ENCODE data around the gene TECTB. TPM values are rescaled to one million over a fixed set of nuclear protein-coding genes. Genes with fewer than 3 reads are reported as not detected.
A peak's percentile ranks its signal among the peaks of the same experiment; 100 is the strongest.

Gene TECTB
- total and polyA plus RNA-seq, 2 donors (not counting 1 experiment from before 2014, with no cell fraction given) = not detected

DNA sequence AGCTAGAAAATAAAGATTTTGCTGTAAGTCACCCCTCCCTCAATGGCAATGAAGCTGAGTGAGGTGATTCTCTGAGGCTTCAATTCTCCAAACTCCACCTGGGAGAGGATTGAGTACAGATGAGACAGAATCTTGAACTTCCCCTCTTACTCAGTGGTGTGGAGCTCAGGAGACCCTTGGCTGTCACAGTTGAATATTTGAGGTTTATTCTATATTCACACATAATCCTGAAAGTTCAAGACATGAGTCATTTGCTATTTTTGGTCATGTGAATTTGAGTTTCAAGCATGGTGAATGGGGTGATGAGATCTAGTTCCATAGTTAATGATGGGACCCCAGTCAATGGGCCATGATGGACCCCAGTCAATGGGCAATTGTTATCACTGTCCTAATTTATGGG is 13.9 kb upstream of the TECTB start:
- Histone ChIP-seq H3K79me2 (ENCODE audit: control insufficient read depth, insufficient read depth, low read length) (no peaks in the 10 kb centered on the region), H4K20me1 (ENCODE audit: control insufficient read depth, extremely low read depth, insufficient read depth, low read length) (no peaks in the 10 kb centered on the region), H3K4me1 (ENCODE audit: control insufficient read depth, extremely low read depth, insufficient read depth, low read length) (peaks cover 2% of the 10 kb centered on the region), H3K9me3 (ENCODE audit: control insufficient read depth, insufficient read depth, low read depth, low read length) (no peaks in the 10 kb centered on the region), H3K27me3 (ENCODE audit: control insufficient read depth, insufficient read depth, low read length) (no peaks in the 10 kb centered on the region), H2AFZ (ENCODE audit: low read length) (no peak overlapping the region), H3K4me3 (replicated peaks in 1 of 4; ENCODE audit: control extremely low read depth in 1 of 4, insufficient read depth in 1 of 4, low read depth in 3 of 4, low read length in 4 of 4) (no peak overlapping the region), H3K9ac (ENCODE audit: insufficient read depth, low read length) (no peak overlapping the region), H3K36me3 (ENCODE audit: control insufficient read depth, insufficient read depth, low read length) (no peaks in the 10 kb centered on the region), H3K4me2 (ENCODE audit: extremely low read depth, insufficient read depth, low read length) (no peak overlapping the region), H3K27ac (ENCODE audit: insufficient read depth, low read length) (no peak overlapping the region)
- DNase-seq (ENCODE audit: low read depth in 2 of 2) = peak; percentile 15 to 18
- TF ChIP-seq, protein P1, sequence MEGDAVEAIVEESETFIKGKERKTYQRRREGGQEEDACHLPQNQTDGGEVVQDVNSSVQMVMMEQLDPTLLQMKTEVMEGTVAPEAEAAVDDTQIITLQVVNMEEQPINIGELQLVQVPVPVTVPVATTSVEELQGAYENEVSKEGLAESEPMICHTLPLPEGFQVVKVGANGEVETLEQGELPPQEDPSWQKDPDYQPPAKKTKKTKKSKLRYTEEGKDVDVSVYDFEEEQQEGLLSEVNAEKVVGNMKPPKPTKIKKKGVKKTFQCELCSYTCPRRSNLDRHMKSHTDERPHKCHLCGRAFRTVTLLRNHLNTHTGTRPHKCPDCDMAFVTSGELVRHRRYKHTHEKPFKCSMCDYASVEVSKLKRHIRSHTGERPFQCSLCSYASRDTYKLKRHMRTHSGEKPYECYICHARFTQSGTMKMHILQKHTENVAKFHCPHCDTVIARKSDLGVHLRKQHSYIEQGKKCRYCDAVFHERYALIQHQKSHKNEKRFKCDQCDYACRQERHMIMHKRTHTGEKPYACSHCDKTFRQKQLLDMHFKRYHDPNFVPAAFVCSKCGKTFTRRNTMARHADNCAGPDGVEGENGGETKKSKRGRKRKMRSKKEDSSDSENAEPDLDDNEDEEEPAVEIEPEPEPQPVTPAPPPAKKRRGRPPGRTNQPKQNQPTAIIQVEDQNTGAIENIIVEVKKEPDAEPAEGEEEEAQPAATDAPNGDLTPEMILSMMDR (conservative IDR thresholded peaks at IDR 0.05 in 1 of 2, IDR thresholded peaks at IDR 0.05 in 1 of 2; ENCODE audit: low read depth in 1 of 2, low read length in 2 of 2) = no peak
- no peak for TF ChIP-seq EZH2 (IDR thresholded peaks at IDR 0.05; ENCODE audit: low read length, missing control alignments)

DNA sequence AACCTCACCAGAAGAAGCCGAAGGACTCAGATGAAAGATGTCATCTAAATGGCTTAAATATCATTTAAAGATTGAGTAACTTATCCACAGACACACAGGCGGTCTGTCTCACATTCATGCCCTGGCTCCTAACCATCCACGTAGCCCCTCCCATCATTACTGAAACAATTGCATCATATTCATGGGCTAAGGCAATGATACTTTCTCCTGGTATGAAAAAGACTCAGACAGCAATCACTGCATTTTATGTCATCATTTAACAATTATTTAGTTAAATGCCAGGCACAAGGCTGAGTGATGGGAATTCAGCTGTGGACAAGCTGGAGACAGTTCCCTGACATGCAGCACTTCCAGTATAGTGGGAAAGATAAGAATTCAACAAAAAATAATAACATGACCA is 11.2 kb upstream of the TECTB start:
- Histone ChIP-seq H2AFZ (ENCODE audit: low read length) (no peak overlapping the region), H3K27ac (ENCODE audit: insufficient read depth, low read length) (no peak overlapping the region), H3K4me1 (ENCODE audit: control insufficient read depth, extremely low read depth, insufficient read depth, low read length) (peaks cover 2% of the 10 kb centered on the region), H3K9me3 (ENCODE audit: control insufficient read depth, insufficient read depth, low read depth, low read length) (no peaks in the 10 kb centered on the region), H4K20me1 (ENCODE audit: control insufficient read depth, extremely low read depth, insufficient read depth, low read length) (no peaks in the 10 kb centered on the region), H3K4me3 (replicated peaks in 1 of 4; ENCODE audit: control extremely low read depth in 1 of 4, insufficient read depth in 1 of 4, low read depth in 3 of 4, low read length in 4 of 4) (no peak overlapping the region), H3K27me3 (ENCODE audit: control insufficient read depth, insufficient read depth, low read length) (no peaks in the 10 kb centered on the region), H3K9ac (ENCODE audit: insufficient read depth, low read length) (no peak overlapping the region), H3K4me2 (ENCODE audit: extremely low read depth, insufficient read depth, low read length) (no peak overlapping the region), H3K79me2 (ENCODE audit: control insufficient read depth, insufficient read depth, low read length) (no peaks in the 10 kb centered on the region), H3K36me3 (ENCODE audit: control insufficient read depth, insufficient read depth, low read length) (no peaks in the 10 kb centered on the region)
- no peak for TF ChIP-seq EZH2 (IDR thresholded peaks at IDR 0.05; ENCODE audit: low read length, missing control alignments)
- TF ChIP-seq, protein P1 (conservative IDR thresholded peaks at IDR 0.05 in 1 of 2, IDR thresholded peaks at IDR 0.05 in 1 of 2; ENCODE audit: low read depth in 1 of 2, low read length in 2 of 2) = no peak
- DNase-seq (ENCODE audit: low read depth in 2 of 2) = peak; percentile 14 to 67

DNA sequence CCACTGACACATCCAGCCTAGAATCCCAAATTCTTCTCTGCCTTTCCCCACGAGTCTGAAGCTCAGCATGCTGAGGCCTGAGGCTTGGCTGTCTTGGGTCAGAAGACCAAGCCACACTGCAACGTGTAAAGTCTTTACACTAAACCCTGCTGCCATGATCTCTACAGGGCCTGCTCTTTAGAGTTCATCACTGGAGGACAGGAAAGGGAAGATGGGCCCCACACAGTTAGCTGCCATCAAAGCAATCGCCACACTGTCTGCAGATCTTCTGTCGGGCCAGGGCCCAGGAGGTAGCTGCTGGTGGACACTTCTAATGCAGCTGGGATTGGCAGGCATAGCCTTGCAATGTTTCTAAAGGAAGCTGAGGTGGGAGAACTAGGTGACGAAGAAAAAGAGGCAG is 8.4 kb upstream of the TECTB start:
- no peak overlapping the region for H3K4me2 ChIP-seq (ENCODE audit: extremely low read depth, insufficient read depth, low read length)
- peaks cover 5% of the 10 kb centered on the region for H3K4me1 ChIP-seq (ENCODE audit: control insufficient read depth, extremely low read depth, insufficient read depth, low read length)
- H2AFZ ChIP-seq (ENCODE audit: low read length) = no peak overlapping the region
- H3K27me3 ChIP-seq (ENCODE audit: control insufficient read depth, insufficient read depth, low read length) = no peaks in the 10 kb centered on the region
- TF ChIP-seq, protein P1 (conservative IDR thresholded peaks at IDR 0.05 in 1 of 2, IDR thresholded peaks at IDR 0.05 in 1 of 2; ENCODE audit: low read depth in 1 of 2, low read length in 2 of 2) = no peak
- no peak for TF ChIP-seq EZH2 (IDR thresholded peaks at IDR 0.05; ENCODE audit: low read length, missing control alignments)
- no peaks in the 10 kb centered on the region for H3K9me3 ChIP-seq (ENCODE audit: control insufficient read depth, insufficient read depth, low read depth, low read length)
- no peaks in the 10 kb centered on the region for H4K20me1 ChIP-seq (ENCODE audit: control insufficient read depth, extremely low read depth, insufficient read depth, low read length)
- no peaks in the 10 kb centered on the region for H3K79me2 ChIP-seq (ENCODE audit: control insufficient read depth, insufficient read depth, low read length)
- DNase-seq (ENCODE audit: low read depth in 2 of 2) = no peak
- no peak overlapping the region for H3K4me3 ChIP-seq (replicated peaks in 1 of 4; ENCODE audit: control extremely low read depth in 1 of 4, insufficient read depth in 1 of 4, low read depth in 3 of 4, low read length in 4 of 4)
- no peak overlapping the region for H3K27ac ChIP-seq (ENCODE audit: insufficient read depth, low read length)
- no peak overlapping the region for H3K9ac ChIP-seq (ENCODE audit: insufficient read depth, low read length)
- no peaks in the 10 kb centered on the region for H3K36me3 ChIP-seq (ENCODE audit: control insufficient read depth, insufficient read depth, low read length)
